Activated CD8-positive, alpha-beta memory T cell treated with anti-CD3 and anti-CD28 coated beads for 24 hours (primary cell): Measurements from ENCODE around the gene MYO5A.

ENCODE experiments used
- DNase-seq: peaks from one replicate; pipeline ENCODE4 v3.0.0-alpha.2; 2020

Gene MYO5A

DNA sequence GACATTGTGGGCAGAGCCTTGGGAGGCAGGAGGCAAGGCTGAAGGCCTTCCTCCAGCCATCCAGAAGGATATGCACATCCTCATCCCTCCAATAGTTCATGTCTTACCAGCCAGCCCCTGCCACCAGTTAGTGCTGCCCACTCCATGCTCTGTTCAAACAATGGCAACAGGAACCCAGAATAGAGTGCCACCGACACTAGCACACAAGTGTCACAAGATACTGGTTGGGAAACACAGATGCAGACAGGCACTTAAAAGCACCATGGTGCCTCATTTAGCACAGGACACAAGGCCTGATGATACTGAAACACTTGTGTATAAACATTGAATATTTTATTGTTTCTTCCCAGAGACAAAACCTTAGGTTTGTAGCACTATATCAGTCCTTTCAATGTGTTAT, 176.6 kb downstream of the MYO5A start:
- DNase-seq = no peak

GRCh38 chr15:52351206-52351908, 177.3 kb downstream of the MYO5A start:
- DNase-seq = no peak

- DNase-seq = no peak
Observed at GRCh38 chr15:52350423-52350822, 178.3 kb downstream of the MYO5A start.

- DNase-seq = no peak
Observed at GRCh38 chr15:52349052-52349700, 179.5 kb downstream of the MYO5A start.

DNA sequence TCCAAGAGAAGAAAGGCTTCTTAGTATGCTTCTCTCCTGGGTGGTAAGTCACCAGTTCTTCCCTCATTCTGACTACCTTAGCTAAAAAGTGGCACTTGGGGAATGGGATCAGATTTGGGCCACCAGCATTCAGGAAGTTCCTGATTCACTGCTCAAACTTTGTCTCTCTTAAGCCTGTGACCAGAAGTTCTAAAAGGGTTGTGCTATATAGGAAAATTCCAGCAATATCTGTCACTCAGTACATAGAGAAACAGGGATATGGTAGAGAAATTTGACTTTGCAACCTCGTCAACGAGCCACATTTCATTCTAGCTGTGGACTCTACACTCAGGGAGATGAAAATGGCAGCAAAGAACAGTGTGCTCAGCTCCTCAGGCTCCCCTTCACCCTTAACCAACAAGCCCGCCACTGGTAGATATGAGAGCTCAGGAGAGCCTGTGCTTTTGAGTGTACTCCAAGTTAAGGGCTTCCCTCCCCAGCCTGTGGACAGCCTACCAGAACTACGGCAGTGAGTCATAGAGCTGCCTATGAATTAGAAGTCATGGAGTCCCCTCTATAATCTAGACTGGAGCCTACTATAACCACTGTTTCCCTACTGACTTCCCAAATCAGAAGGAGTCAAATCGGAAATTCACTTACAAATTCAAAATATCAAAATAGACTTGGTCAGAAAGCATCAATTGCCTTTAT, 180.5 kb downstream of the MYO5A start:
- no peak for DNase-seq

- no peak for DNase-seq
Observed at GRCh38 chr15:52344592-52344991, 184.1 kb downstream of the MYO5A start.

DNA sequence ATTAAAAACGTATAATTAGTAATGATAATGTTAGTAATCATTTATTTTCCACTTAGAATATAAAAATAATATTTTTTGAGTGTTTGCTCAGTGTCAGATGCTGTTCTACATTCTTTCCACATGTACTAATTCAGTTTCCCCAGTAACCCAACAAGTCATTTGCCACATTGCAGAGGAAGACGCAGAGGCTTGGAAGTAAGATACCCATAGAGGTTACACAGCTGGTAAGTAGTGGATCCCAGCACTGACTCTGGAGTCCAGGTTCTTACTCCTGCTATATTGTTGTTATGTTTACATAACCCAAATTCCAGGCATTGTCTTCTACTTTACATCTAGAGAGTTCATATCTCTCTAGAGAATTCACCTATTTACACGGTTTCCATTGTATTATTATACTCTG, 184.8 kb downstream of the MYO5A start:
- DNase-seq = no peak

- no peak for DNase-seq
Observed at GRCh38 chr15:52340093-52340492, 188.6 kb downstream of the MYO5A start.

- no peak for DNase-seq
Observed at GRCh38 chr15:52338891-52339290, 189.8 kb downstream of the MYO5A start.

- no peak for DNase-seq
Observed at GRCh38 chr15:52338058-52338457, 190.6 kb downstream of the MYO5A start.

DNA sequence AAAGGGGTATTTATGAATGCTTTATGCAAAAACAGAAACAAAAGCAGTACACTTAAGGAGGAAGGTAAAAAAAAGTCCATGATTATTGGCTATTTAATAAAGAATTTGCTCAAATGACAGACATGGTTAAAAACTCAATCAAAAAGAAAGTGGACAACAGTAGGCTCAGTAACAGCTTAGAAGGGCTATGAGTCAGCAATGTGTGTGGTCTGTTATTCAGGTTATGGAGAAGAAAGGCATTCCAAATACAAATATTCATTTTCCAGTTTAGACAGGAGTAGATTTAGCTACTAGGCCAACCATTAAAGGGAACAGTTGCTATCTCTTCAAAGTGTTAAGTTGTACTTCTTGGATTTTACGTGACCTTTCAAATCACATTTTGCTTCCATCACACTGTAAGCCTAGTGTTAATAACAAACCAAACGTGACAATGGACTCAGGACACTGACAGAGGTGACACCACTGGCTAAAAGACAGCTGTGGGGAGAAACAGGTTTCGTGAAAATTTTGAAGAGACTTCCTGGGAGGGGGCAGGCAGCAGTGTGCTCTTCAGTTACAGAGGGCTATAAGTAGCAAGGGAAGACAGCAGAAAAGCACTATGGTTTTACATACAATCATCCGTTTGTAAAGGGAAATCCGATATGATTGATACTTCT, 191.4 kb downstream of the MYO5A start:
- DNase-seq = no peak

GRCh38 chr15:52336529-52336928, 192.2 kb downstream of the MYO5A start:
- no peak for DNase-seq

DNA sequence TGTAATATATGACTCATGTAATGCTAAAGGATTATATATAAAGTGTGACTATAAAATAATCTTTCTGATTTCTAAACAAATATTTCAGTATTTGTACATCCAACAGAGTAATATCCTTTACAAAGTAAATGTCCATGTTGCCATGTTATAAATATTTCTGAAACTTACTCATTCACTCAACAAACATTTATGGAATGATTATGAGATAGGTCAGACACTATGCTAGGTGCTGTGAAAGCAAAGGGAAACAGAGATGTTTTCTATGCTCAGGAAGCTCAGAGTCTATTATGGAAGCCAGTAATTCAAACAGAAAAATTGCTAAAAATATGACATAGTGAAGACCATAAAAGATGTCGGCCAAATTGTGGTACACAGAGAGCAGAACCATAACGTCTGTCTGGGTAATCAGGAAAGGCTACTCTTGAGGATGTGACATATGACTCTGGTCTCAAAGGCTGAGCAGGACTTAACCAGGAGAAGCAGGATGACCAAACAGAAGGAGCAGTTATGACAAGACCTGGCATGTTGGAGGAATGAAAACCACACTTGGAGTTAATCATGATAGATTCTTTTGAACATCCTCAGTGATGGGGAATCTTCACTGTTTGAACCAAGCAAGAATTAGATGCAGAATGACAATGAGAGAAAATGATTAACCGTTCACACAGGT, 194.1 kb downstream of the MYO5A start:
- DNase-seq = no peak

DNA sequence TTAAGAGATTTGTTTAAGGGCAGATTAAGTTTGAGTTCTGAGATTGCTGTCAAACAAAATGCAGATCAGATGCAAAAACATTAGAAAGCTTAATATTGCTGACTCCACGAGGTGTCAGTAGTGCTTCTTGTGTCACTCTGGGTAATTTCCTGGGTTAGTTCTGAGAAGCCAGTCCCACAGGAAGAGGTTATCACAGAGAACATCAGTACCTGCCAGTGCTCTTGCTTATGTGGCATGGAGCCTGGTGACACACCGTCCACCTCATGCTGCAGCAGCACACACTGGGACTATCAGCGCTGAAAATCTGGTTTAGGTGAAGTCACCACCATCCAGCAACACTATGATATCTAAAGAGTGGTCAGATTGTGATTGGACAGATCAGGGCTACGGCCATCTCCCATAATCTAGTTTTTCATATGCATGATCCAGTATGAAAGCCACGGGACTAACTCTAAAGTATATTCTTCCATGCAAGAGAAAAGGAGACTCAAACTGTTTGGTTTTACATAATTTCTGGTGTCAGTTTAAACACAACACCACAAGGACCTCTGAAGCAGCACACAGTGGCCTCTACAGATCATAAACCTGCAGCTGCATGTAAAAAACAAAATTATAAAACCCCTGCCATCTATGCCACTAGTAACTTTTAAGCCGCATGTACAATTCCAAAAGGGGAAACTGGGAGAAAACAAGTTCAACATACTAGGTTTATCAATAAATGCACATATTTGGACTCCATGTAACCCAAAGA, 197.0 kb downstream of the MYO5A start:
- peak; percentile 70 for DNase-seq

DNA sequence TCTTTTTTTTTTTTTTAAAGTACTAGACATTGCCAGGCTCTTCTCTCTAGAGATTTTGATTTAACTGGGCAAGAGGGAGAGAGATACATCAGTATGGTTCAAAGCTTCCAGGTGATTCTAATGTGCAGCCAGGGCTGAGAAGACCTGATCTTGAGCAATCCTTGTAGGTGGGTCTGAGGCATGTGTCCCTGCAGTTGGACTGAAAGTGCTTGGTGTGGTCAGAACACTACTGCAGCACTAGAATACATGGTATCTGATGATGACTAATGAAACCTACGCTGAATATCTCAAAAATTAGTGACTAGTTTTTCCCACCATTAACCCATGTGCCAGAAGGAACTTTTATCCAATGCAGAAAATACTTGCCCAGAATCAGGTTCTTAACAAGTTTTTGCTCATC, 198.7 kb downstream of the MYO5A start:
- no peak for DNase-seq

GRCh38 chr15:52329150-52329549, 199.5 kb downstream of the MYO5A start:
- no peak for DNase-seq

GRCh38 chr15:52328680-52329079, 200.0 kb downstream of the MYO5A start:
- DNase-seq = no peak

GRCh38 chr15:52326756-52327155, 201.9 kb downstream of the MYO5A start:
- no peak for DNase-seq

GRCh38 chr15:52324109-52324508, 204.6 kb downstream of the MYO5A start:
- no peak for DNase-seq

GRCh38 chr15:52318729-52319500, 209.8 kb downstream of the MYO5A start:
- no peak for DNase-seq

DNA sequence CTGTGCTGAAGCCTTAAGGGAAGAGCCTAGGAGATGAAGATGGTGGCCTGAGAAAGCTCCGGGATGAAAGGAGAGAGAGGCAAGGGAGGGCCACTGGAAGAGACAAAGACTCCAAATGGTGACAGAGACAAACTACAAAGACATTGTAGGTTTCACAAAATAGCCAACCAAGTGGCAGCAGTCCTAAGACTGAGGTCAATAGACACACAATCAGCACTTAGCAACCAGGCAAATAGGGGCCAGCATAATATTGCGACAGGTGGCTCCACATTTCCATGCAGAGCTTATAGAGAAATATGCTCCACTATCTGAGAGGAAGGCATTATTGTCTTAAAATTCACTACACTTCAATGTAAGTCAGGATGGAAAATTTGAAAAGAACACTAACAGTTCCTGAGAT, 211.0 kb downstream of the MYO5A start:
- DNase-seq = no peak

GRCh38 chr15:52317022-52317421, 211.7 kb downstream of the MYO5A start:
- no peak for DNase-seq
